ENCODE results near the gene MRPL40. TPM values are rescaled to one million over a fixed set of nuclear protein-coding genes. Genes with fewer than 3 reads are reported as not detected.
"Not testable (repeated sequence)": the region's sequence is repeated elsewhere in the genome, so short reads cannot be mapped to it uniquely, and the experiment has no call there.

Gene MRPL40
- polyA plus RNA-seq, 1 donor from 2014 or later = 32.5 TPM

GRCh38 chr22:19436444-19437161, 4.3 kb downstream of the MRPL40 start:
- not testable (repeated sequence) for H3K9me2 ChIP-seq (ENCODE audit: insufficient read depth, low read length); H3K4me3 ChIP-seq (ENCODE audit: low read length); H3K4me2 ChIP-seq (ENCODE audit: low read length); H3K36me3 ChIP-seq (ENCODE audit: insufficient read depth, low read length); H3K9ac ChIP-seq (ENCODE audit: low read length); H3F3A ChIP-seq (ENCODE audit: insufficient read depth, low read length, poor library complexity, severe bottlenecking); H3K27ac ChIP-seq (ENCODE audit: low read length); H3K9me3 ChIP-seq (ENCODE audit: low read length); H2AFZ ChIP-seq (ENCODE audit: low read depth, low read length); H4K20me1 ChIP-seq (ENCODE audit: insufficient read depth); H3K27me3 ChIP-seq (ENCODE audit: insufficient read depth, low read depth, low read length)
- H3K79me2 ChIP-seq (replicated peaks; ENCODE audit: insufficient read depth, low read length) = peaks cover 16% of the 10 kb centered on the region

- no peak overlapping the region for H2AFZ ChIP-seq (ENCODE audit: low read depth, low read length)
- H3K27ac ChIP-seq (ENCODE audit: low read length) = no peak overlapping the region
- H3K9me3 ChIP-seq (ENCODE audit: low read length) = no peaks in the 10 kb centered on the region
- H3K4me3 ChIP-seq (ENCODE audit: low read length) = no peak overlapping the region
- TF ChIP-seq POLR2AphosphoS5 (IDR thresholded peaks at IDR 0.05) = no peak
- no peak for TF ChIP-seq SMC3 (conservative IDR thresholded peaks at IDR 0.05; ENCODE audit: poor library complexity)
- TF ChIP-seq EZH2 (IDR thresholded peaks at IDR 0.05; ENCODE audit: borderline replicate concordance, insufficient read depth, low read length, poor library complexity, severe bottlenecking) = no peak
- no peak for TF ChIP-seq MXI1 (conservative IDR thresholded peaks at IDR 0.05; ENCODE audit: poor library complexity, severe bottlenecking)
- no peak for TF ChIP-seq TAF1 (IDR thresholded peaks at IDR 0.05; ENCODE audit: low read depth)
- no peak for TF ChIP-seq REST (IDR thresholded peaks at IDR 0.05; ENCODE audit: borderline replicate concordance)
- no peak for TF ChIP-seq CTCF (IDR thresholded peaks at IDR 0.05; ENCODE audit: poor library complexity, severe bottlenecking)
- no peak for TF ChIP-seq RAD21 (conservative IDR thresholded peaks at IDR 0.05)
- no peak for TF ChIP-seq EP300 (conservative IDR thresholded peaks at IDR 0.05; ENCODE audit: poor library complexity, severe bottlenecking)
- no peak overlapping the region for H3K4me2 ChIP-seq (ENCODE audit: low read length)
- no peaks in the 10 kb centered on the region for H4K20me1 ChIP-seq (ENCODE audit: insufficient read depth)
- H3K36me3 ChIP-seq (ENCODE audit: insufficient read depth, low read length) = peaks cover 9% of the 10 kb centered on the region
- H3F3A ChIP-seq (ENCODE audit: insufficient read depth, low read length, poor library complexity, severe bottlenecking) = no peaks in the 10 kb centered on the region
- H3K79me2 ChIP-seq (replicated peaks; ENCODE audit: insufficient read depth, low read length) = peaks cover 29% of the 10 kb centered on the region
- no peaks in the 10 kb centered on the region for H3K27me3 ChIP-seq (ENCODE audit: insufficient read depth, low read depth, low read length)
- H3K9ac ChIP-seq (ENCODE audit: low read length) = no peak overlapping the region
- H3K9me2 ChIP-seq (ENCODE audit: insufficient read depth, low read length) = no peaks in the 10 kb centered on the region
Observed at GRCh38 chr22:19438298-19438697, 6.0 kb downstream of the MRPL40 start.
